Stimulated activated CD8-positive, alpha-beta memory T cell treated with anti-CD3 and anti-CD28 coated beads, Interleukin-4, amount 100 ng/mL, for 1 hour (primary cell): ENCODE results near the gene CFAP126.
"Not testable (repeated sequence)": the region's sequence is repeated elsewhere in the genome, so short reads cannot be mapped to it uniquely, and the experiment has no call there.

ENCODE experiments used
- DNase-seq, 2 donors: peaks; one replicate each; pipeline ENCODE4 v3.0.0-alpha.2; 2020; ENCODE audit warnings: low read depth in 2 of 2, low spot score in 1 of 2

CFAP126 gene

GRCh38 chr1:161367684-161368400 lies at the start of gene CFAP126:
CFAP126 (minus strand) TSS chr1:161367876; CDS start chr1:161367868, 8 bp downstream.
- peak in 1 of 2 donors; percentile 3 for DNase-seq

- not testable (repeated sequence) for DNase-seq
Observed at GRCh38 chr1:161413050-161413449, 45.4 kb upstream of the CFAP126 start.

GRCh38 chr1:161410636-161410970 lies 42.9 kb upstream of the CFAP126 start:
- DNase-seq, result not testable (repeated sequence)

GRCh38 chr1:161409848-161410635 lies 42.4 kb upstream of the CFAP126 start:
- DNase-seq, result not testable (repeated sequence)

GRCh38 chr1:161408429-161409052 lies 40.9 kb upstream of the CFAP126 start:
- no peak for DNase-seq

GRCh38 chr1:161407451-161407985 lies 39.8 kb upstream of the CFAP126 start:
- DNase-seq, result no peak

- DNase-seq, result not testable (repeated sequence)
Observed at GRCh38 chr1:161406551-161406950, 38.9 kb upstream of the CFAP126 start.

GRCh38 chr1:161404051-161404597 lies 36.4 kb upstream of the CFAP126 start:
- DNase-seq, result no peak

- DNase-seq, result no peak
Observed at GRCh38 chr1:161402446-161402845, 34.8 kb upstream of the CFAP126 start.

- DNase-seq, result peak; percentile 94 to 95
Observed at GRCh38 chr1:161399257-161399998, 31.8 kb upstream of the CFAP126 start.

GRCh38 chr1:161398900-161399256 lies 31.2 kb upstream of the CFAP126 start:
- DNase-seq, result no peak

- DNase-seq, result not testable (repeated sequence)
Observed at GRCh38 chr1:161397038-161397437, 29.4 kb upstream of the CFAP126 start.

- DNase-seq, result no peak
Observed at GRCh38 chr1:161393151-161393550, 25.5 kb upstream of the CFAP126 start.

GRCh38 chr1:161391611-161392010 lies 23.9 kb upstream of the CFAP126 start:
- no peak for DNase-seq

GRCh38 chr1:161391136-161391535 lies 23.5 kb upstream of the CFAP126 start:
- DNase-seq, result not testable (repeated sequence)

- DNase-seq, result no peak
Observed at GRCh38 chr1:161390559-161390858, 22.8 kb upstream of the CFAP126 start.

GRCh38 chr1:161389691-161390558 lies 22.2 kb upstream of the CFAP126 start:
- peak; percentile 92 to 93 for DNase-seq

- DNase-seq, result not testable (repeated sequence)
Observed at GRCh38 chr1:161389158-161389557, 21.5 kb upstream of the CFAP126 start.

- DNase-seq, result no peak
Observed at GRCh38 chr1:161388639-161389038, 21.0 kb upstream of the CFAP126 start.
